ENCODE data around the gene GADL1.

GADL1 gene

GRCh38 chr3:30724863-30725262 lies 169.6 kb downstream of the GADL1 start:
- DNase-seq (ENCODE audit: low read depth in 3 of 3), result no peak

GRCh38 chr3:30723211-30723610 lies 171.2 kb downstream of the GADL1 start:
- DNase-seq (ENCODE audit: low read depth in 3 of 3), result no peak

- no peak for DNase-seq (ENCODE audit: low read depth in 3 of 3)
Measured at GRCh38 chr3:30721314-30721634, 173.2 kb downstream of the GADL1 start.

- DNase-seq (ENCODE audit: low read depth in 3 of 3), result no peak
Measured at GRCh38 chr3:30720586-30721313, 173.7 kb downstream of the GADL1 start.

GRCh38 chr3:30719536-30719935 lies 174.9 kb downstream of the GADL1 start:
- DNase-seq (ENCODE audit: low read depth in 3 of 3), result no peak

GRCh38 chr3:30713885-30714503 lies 180.5 kb downstream of the GADL1 start:
- DNase-seq (ENCODE audit: low read depth in 3 of 3), result no peak

- no peak for DNase-seq (ENCODE audit: low read depth in 3 of 3)
Measured at GRCh38 chr3:30712991-30713390, 181.5 kb downstream of the GADL1 start.

GRCh38 chr3:30711867-30712266 lies 182.6 kb downstream of the GADL1 start:
- no peak for DNase-seq (ENCODE audit: low read depth in 3 of 3)

GRCh38 chr3:30711151-30711550 lies 183.3 kb downstream of the GADL1 start:
- DNase-seq (ENCODE audit: low read depth in 3 of 3), result no peak

- DNase-seq (ENCODE audit: low read depth in 3 of 3), result no peak
Measured at GRCh38 chr3:30710017-30710416, 184.4 kb downstream of the GADL1 start.

- no peak for DNase-seq (ENCODE audit: low read depth in 3 of 3)
Measured at GRCh38 chr3:30708472-30708871, 186.0 kb downstream of the GADL1 start.

GRCh38 chr3:30707825-30708224 lies 186.6 kb downstream of the GADL1 start:
- DNase-seq (ENCODE audit: low read depth in 3 of 3), result no peak

GRCh38 chr3:30704931-30705890 lies 189.2 kb downstream of the GADL1 start:
- no peak for DNase-seq (ENCODE audit: low read depth in 3 of 3)

GRCh38 chr3:30702828-30703397 lies 191.5 kb downstream of the GADL1 start:
- no peak for DNase-seq (ENCODE audit: low read depth in 3 of 3)

- no peak for DNase-seq (ENCODE audit: low read depth in 3 of 3)
Measured at GRCh38 chr3:30702038-30702827, 192.2 kb downstream of the GADL1 start.

- DNase-seq (ENCODE audit: low read depth in 3 of 3), result no peak
Measured at GRCh38 chr3:30700702-30701321, 193.6 kb downstream of the GADL1 start.

GRCh38 chr3:30699927-30700326 lies 194.5 kb downstream of the GADL1 start:
- DNase-seq (ENCODE audit: low read depth in 3 of 3), result no peak

GRCh38 chr3:30698549-30698948 lies 195.9 kb downstream of the GADL1 start:
- no peak for DNase-seq (ENCODE audit: low read depth in 3 of 3)

- no peak for DNase-seq (ENCODE audit: low read depth in 3 of 3)
Measured at GRCh38 chr3:30696896-30697295, 197.6 kb downstream of the GADL1 start.

- no peak for DNase-seq (ENCODE audit: low read depth in 3 of 3)
Measured at GRCh38 chr3:30696403-30696819, 198.1 kb downstream of the GADL1 start.

All from stimulated activated CD4-positive, alpha-beta T cell treated with anti-CD3 and anti-CD28 coated beads, TNF-alpha, amount 100 ng/mL, for 4 hours (primary cell).